A549 (cell line): Measurements from ENCODE around the gene PSMB5.

ENCODE experiments used
- BHLHE40 ChIP-seq: IDR thresholded peaks from 2 replicates; pipeline ENCODE4 v1.6.1; 2012; ENCODE audit warnings: low read depth, low read length, inconsistent platforms
- CBX2 ChIP-seq: fragments of 200-600 bp; sonication (generic); IDR thresholded peaks from 2 replicates; pipeline ENCODE4 v1.6.1; 2016; ENCODE audit warnings: low read depth, mild to moderate bottlenecking, borderline replicate concordance
- CBX8 ChIP-seq: fragments of 200-600 bp; sonication (generic); IDR thresholded peaks from 2 replicates; pipeline ENCODE4 v1.6.1; 2016
- CHD2 ChIP-seq: fragments of 150-350 bp; IDR thresholded peaks from 2 replicates; pipeline ENCODE4 v1.6.1; 2014; ENCODE audit warnings: low read length; ENCODE audit not compliant: partially characterized antibody
- EP300 ChIP-seq, 2 experiments: fragments of >200 bp; sonication (Bioruptor Twin); formaldehyde crosslinking; IDR thresholded peaks; 2 replicates in 1 of 2; 3 replicates in 1 of 2; pipeline ENCODE4 v1.6.1; 2016 to 2017
- KDM1A ChIP-seq: fragments of 200-600 bp; sonication (generic); IDR thresholded peaks from 2 replicates; pipeline ENCODE4 v1.6.1; 2016; ENCODE audit warnings: low read depth, mild to moderate bottlenecking
- MYC ChIP-seq: IDR thresholded peaks from 2 replicates; pipeline ENCODE4 v1.6.1; 2012; ENCODE audit warnings: mild to moderate bottlenecking, inconsistent platforms, low read length, improper control_type of control experiment, borderline replicate concordance
- POLR2A ChIP-seq: IDR thresholded peaks from 2 replicates; pipeline ENCODE4 v1.6.1; 2012; ENCODE audit warnings: mild to moderate bottlenecking, low read length
- SMC3 ChIP-seq: fragments of >200 bp; sonication (Bioruptor Twin); formaldehyde crosslinking; IDR thresholded peaks from 3 replicates; pipeline ENCODE4 v1.6.1; 2018; ENCODE audit warnings: inconsistent platforms
- TF ChIP-seq, protein P1 (sequence below): IDR thresholded peaks from 2 replicates; pipeline ENCODE4 v1.6.1; 2012
- TF ChIP-seq, protein P2 (sequence below): fragments of >200 bp; sonication (Bioruptor Twin); formaldehyde crosslinking; IDR thresholded peaks from 3 replicates; pipeline ENCODE4 v1.5.1; 2016
- TF ChIP-seq, protein P3 (sequence below): fragments of 200-600 bp; sonication (generic); IDR thresholded peaks from 2 replicates; pipeline ENCODE4 v1.6.1; 2016; ENCODE audit warnings: antibody characterized with exemption, mild to moderate bottlenecking, moderate library complexity

DNA sequence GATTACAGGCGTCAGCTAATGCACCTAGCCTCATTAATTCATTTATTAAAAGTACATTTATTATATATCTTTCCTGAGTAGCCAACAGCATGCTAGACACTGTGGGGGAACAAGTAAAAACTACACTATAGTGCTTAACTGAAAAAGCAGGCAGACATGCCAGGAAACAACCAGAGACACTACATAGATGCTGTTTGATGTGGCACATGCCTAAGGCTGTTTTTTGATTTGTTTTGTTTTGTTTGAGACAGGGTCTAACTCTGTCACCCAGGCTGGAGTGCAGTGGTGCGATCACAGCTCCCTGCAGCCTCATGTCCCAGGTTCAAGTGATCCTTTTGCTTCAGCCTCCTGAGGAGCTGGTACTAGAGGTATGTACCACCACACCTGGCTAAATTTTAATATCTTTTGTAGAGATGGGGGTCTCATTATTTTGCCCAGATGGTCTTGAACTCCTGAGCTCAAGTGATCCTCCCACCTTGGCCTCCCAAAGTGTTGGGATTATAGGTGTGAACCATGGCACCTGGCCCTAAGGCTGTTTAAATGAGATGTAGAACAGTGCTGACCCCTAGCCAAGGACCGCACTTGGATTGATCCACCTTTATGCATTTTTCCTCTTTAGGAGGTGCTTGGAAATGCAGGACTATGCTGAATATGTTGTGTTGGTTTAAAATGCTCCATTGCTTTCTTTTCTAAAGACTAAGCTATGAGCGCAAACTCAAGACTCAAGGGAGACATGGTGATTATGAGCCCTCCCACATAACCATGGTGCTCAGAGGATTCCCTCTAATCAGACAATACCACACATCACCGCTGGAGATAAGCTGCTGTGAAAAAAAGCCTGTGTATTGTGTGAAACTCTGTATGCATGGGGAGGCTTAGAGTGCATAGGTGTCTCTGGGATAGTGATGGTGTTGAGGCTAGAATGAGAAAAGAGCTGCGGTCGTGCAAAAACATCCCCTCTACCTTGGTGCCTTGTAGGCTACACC is 14.3 kb downstream of the PSMB5 start:
- TF ChIP-seq, protein P1, sequence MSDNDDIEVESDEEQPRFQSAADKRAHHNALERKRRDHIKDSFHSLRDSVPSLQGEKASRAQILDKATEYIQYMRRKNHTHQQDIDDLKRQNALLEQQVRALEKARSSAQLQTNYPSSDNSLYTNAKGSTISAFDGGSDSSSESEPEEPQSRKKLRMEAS: no peak
- TF ChIP-seq CHD2 (no peak), POLR2A (no peak), EP300 (IDR thresholded peaks at IDR 0.05) (no peak), SMC3 (no peak), CBX2 (no peak), BHLHE40 (no peak), MYC (no peak), KDM1A (no peak), CBX8 (no peak)
- TF ChIP-seq, protein P2, sequence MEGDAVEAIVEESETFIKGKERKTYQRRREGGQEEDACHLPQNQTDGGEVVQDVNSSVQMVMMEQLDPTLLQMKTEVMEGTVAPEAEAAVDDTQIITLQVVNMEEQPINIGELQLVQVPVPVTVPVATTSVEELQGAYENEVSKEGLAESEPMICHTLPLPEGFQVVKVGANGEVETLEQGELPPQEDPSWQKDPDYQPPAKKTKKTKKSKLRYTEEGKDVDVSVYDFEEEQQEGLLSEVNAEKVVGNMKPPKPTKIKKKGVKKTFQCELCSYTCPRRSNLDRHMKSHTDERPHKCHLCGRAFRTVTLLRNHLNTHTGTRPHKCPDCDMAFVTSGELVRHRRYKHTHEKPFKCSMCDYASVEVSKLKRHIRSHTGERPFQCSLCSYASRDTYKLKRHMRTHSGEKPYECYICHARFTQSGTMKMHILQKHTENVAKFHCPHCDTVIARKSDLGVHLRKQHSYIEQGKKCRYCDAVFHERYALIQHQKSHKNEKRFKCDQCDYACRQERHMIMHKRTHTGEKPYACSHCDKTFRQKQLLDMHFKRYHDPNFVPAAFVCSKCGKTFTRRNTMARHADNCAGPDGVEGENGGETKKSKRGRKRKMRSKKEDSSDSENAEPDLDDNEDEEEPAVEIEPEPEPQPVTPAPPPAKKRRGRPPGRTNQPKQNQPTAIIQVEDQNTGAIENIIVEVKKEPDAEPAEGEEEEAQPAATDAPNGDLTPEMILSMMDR: no peak
- TF ChIP-seq, protein P3, sequence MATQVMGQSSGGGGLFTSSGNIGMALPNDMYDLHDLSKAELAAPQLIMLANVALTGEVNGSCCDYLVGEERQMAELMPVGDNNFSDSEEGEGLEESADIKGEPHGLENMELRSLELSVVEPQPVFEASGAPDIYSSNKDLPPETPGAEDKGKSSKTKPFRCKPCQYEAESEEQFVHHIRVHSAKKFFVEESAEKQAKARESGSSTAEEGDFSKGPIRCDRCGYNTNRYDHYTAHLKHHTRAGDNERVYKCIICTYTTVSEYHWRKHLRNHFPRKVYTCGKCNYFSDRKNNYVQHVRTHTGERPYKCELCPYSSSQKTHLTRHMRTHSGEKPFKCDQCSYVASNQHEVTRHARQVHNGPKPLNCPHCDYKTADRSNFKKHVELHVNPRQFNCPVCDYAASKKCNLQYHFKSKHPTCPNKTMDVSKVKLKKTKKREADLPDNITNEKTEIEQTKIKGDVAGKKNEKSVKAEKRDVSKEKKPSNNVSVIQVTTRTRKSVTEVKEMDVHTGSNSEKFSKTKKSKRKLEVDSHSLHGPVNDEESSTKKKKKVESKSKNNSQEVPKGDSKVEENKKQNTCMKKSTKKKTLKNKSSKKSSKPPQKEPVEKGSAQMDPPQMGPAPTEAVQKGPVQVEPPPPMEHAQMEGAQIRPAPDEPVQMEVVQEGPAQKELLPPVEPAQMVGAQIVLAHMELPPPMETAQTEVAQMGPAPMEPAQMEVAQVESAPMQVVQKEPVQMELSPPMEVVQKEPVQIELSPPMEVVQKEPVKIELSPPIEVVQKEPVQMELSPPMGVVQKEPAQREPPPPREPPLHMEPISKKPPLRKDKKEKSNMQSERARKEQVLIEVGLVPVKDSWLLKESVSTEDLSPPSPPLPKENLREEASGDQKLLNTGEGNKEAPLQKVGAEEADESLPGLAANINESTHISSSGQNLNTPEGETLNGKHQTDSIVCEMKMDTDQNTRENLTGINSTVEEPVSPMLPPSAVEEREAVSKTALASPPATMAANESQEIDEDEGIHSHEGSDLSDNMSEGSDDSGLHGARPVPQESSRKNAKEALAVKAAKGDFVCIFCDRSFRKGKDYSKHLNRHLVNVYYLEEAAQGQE: no peak
